HepG2 (cell line): Measurements from ENCODE around the gene TM9SF3. TPM values are rescaled to one million over a fixed set of nuclear protein-coding genes. Genes with fewer than 3 reads are reported as not detected.

Source experiments
- FOXO4 ChIP-seq: sonication (generic); formaldehyde crosslinking; conservative IDR thresholded peaks from 2 replicates; pipeline ENCODE4 v1.8.1; 2023; ENCODE audit warnings: missing genetic modification reagents
- HNRNPLL ChIP-seq: fragments of 200-400 bp; formaldehyde crosslinking; IDR thresholded peaks from 2 replicates; pipeline ENCODE4 v1.6.1; 2017; ENCODE audit warnings: mild to moderate bottlenecking, low read depth, low read length; ENCODE audit not compliant: poor library complexity, severe bottlenecking
- KDM5B ChIP-seq: sonication (generic); formaldehyde crosslinking; IDR thresholded peaks from 2 replicates; pipeline ENCODE4 v1.4.0; 2020; ENCODE audit warnings: missing genetic modification reagents, mild to moderate bottlenecking, borderline replicate concordance
- PAXIP1 ChIP-seq: sonication (generic); formaldehyde crosslinking; conservative IDR thresholded peaks from 2 replicates; pipeline ENCODE4 v1.4.0; 2020; ENCODE audit warnings: mild to moderate bottlenecking, missing genetic modification reagents, moderate library complexity
- PHF20 ChIP-seq: sonication (generic); formaldehyde crosslinking; IDR thresholded peaks from 2 replicates; pipeline ENCODE4 v1.5.0; 2020; ENCODE audit warnings: mild to moderate bottlenecking, missing genetic modification reagents
- SMAD9 ChIP-seq: sonication (generic); formaldehyde crosslinking; IDR thresholded peaks from 2 replicates; pipeline ENCODE4 v1.5.1; 2020; ENCODE audit warnings: mild to moderate bottlenecking, missing genetic modification reagents
- ZBTB40 ChIP-seq, 2 experiments: fragments of 450-650 bp in 1 of 2; sonication (generic) in 1 of 2; formaldehyde crosslinking in 1 of 2; IDR thresholded peaks; 2 replicates each; pipeline versions ENCODE4 v1.6.1 to v1.8.0; 2016 to 2022; ENCODE audit warnings: antibody characterized with exemption in 1 of 2, mild to moderate bottlenecking in 1 of 2, missing genetic modification reagents in 1 of 2
- ZIK1 ChIP-seq: sonication (generic); formaldehyde crosslinking; IDR thresholded peaks from 2 replicates; pipeline ENCODE4 v1.5.0; 2020; ENCODE audit warnings: mild to moderate bottlenecking, low read depth, missing genetic modification reagents, borderline replicate concordance
- ZNF121 ChIP-seq: sonication (generic); formaldehyde crosslinking; IDR thresholded peaks from 2 replicates; pipeline ENCODE4 v1.5.0; 2020; ENCODE audit warnings: mild to moderate bottlenecking, missing genetic modification reagents
- ZNF580 ChIP-seq: IDR thresholded peaks from 2 replicates; pipeline ENCODE4 v1.6.1; 2016; ENCODE audit warnings: low read depth, borderline replicate concordance
- ZNF672 ChIP-seq: sonication (generic); formaldehyde crosslinking; IDR thresholded peaks from 2 replicates; pipeline ENCODE4 v1.8.1; 2022; ENCODE audit warnings: missing genetic modification reagents
- ZNF83 ChIP-seq: sonication (generic); formaldehyde crosslinking; IDR thresholded peaks from 2 replicates; pipeline ENCODE4 v1.4.0; 2020; ENCODE audit warnings: missing genetic modification reagents, mild to moderate bottlenecking, borderline replicate concordance
- polyA plus RNA-seq, 8 experiments: library from polyadenylated mRNA; depleted of rRNA in 3 of 8; stranded (reverse) in 7 of 8; unstranded in 1 of 8; fragments of >200 nt; fragmentation: Illumina TruSeq in 4 of 8; extraction: Trizol in 4 of 8; gene quantifications; 2 replicates each; pipeline versions ENCODE4 v1.2.1 to v1.2.3, GENCODE V29; 2011 to 2016; ENCODE audit warnings: low read depth in 4 of 8, missing spikeins in 1 of 8, mixed read lengths in 1 of 8; ENCODE audit not compliant: insufficient read depth in 1 of 8
- total RNA-seq, 5 experiments: library from RNA; depleted of rRNA; stranded (reverse); fragments of >200 nt; fragmentation: Illumina TruSeq; extraction: Trizol; gene quantifications; 2 replicates each; pipeline ENCODE4 v1.2.3, GENCODE V29; 2016; ENCODE audit warnings: low read depth in 1 of 5

The TM9SF3 gene
- total and polyA plus RNA-seq, 2 of the 13 experiments (the other 11 are each of a cell fraction or from before 2014, with no cell fraction given), result 43.8 to 120 TPM

GRCh38 chr10:96586419-96587263 is at the start of gene TM9SF3 (continued):
- TF ChIP-seq PAXIP1 (CRISPR knock-in tag) (no peak), ZNF121 (CRISPR knock-in tag) (peak; percentile 81; the same call in 1 of the 2 replicates), ZNF83 (CRISPR knock-in tag) (0 out of 2 replicates have a peak, but pooled peaks have one; percentile 62), ZNF672 (CRISPR knock-in tag) (peak; percentile 79; the same call in 1 of the 2 replicates), SMAD9 (CRISPR knock-in tag) (no peak), PHF20 (CRISPR knock-in tag) (peak; percentile 74), KDM5B (CRISPR knock-in tag) (0 out of 2 replicates have a peak, but pooled peaks have one; percentile 13), ZIK1 (CRISPR knock-in tag) (peak; percentile 60; the same call in 1 of the 2 replicates), ZNF580 (CRISPR knock-in tag) (0 out of 2 replicates have a peak, but pooled peaks have one; percentile 31), ZBTB40 (IDR thresholded peaks at IDR 0.05) (0 out of 2 replicates have a peak, but pooled peaks have one; percentile 36), ZBTB40 (CRISPR knock-in tag; IDR thresholded peaks at IDR 0.05) (no peak; the same call in 1 of the 2 replicates), HNRNPLL (peak; percentile 24), FOXO4 (no peak)
